HFF-Myc (cell line): ENCODE results near the gene CDH15.

Source experiments
- DNase-seq: peaks from one replicate; pipeline ENCODE4 v3.0.0-alpha.2; 2011; ENCODE audit warnings: low read depth; ENCODE audit errors: extremely low read depth
- H3K4me3 ChIP-seq: replicated peaks from 2 replicates; pipeline ENCODE4 v1.5.1; 2011; ENCODE audit warnings: low read depth, mild to moderate bottlenecking, control low read depth, low read length
- TF ChIP-seq, protein P1 (sequence below): IDR thresholded peaks from 2 replicates; pipeline ENCODE4 v1.5.1; 2012; ENCODE audit warnings: mild to moderate bottlenecking, low read depth, low read length, control low read depth; ENCODE audit errors: missing control alignments

CDH15 gene

DNA sequence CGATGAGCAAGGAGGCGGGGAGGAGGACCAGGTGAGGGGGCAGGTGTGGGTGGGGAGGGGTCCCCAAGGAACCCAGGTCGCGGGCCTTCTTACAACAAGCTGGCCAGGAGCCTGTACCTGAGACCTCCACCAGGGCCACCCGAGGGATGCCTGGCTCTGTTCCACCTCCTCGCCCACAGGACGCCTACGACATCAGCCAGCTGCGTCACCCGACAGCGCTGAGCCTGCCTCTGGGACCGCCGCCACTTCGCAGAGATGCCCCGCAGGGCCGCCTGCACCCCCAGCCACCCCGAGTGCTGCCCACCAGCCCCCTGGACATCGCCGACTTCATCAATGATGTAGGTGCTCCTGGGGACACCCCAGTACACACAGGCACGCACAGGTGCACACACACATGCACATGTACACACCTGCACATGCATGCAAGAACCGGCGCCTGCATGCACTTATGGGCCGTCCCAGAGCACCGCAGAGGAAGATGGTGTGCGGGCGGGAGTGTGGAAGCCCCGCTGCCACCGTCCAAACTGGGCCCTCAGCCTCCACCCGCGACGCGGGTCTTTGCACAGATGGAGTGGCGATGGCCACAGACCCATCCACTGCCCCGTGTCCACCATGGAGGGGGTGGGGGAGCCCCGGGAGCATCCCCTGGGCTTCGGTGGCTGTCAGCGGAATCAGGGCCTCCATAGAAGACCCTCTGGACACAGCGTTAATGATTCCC, 22.2 kb downstream of the CDH15 start:
- TF ChIP-seq, protein P1, sequence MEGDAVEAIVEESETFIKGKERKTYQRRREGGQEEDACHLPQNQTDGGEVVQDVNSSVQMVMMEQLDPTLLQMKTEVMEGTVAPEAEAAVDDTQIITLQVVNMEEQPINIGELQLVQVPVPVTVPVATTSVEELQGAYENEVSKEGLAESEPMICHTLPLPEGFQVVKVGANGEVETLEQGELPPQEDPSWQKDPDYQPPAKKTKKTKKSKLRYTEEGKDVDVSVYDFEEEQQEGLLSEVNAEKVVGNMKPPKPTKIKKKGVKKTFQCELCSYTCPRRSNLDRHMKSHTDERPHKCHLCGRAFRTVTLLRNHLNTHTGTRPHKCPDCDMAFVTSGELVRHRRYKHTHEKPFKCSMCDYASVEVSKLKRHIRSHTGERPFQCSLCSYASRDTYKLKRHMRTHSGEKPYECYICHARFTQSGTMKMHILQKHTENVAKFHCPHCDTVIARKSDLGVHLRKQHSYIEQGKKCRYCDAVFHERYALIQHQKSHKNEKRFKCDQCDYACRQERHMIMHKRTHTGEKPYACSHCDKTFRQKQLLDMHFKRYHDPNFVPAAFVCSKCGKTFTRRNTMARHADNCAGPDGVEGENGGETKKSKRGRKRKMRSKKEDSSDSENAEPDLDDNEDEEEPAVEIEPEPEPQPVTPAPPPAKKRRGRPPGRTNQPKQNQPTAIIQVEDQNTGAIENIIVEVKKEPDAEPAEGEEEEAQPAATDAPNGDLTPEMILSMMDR = no peak
- no peak for DNase-seq
- no peak overlapping the region for H3K4me3 ChIP-seq

DNA sequence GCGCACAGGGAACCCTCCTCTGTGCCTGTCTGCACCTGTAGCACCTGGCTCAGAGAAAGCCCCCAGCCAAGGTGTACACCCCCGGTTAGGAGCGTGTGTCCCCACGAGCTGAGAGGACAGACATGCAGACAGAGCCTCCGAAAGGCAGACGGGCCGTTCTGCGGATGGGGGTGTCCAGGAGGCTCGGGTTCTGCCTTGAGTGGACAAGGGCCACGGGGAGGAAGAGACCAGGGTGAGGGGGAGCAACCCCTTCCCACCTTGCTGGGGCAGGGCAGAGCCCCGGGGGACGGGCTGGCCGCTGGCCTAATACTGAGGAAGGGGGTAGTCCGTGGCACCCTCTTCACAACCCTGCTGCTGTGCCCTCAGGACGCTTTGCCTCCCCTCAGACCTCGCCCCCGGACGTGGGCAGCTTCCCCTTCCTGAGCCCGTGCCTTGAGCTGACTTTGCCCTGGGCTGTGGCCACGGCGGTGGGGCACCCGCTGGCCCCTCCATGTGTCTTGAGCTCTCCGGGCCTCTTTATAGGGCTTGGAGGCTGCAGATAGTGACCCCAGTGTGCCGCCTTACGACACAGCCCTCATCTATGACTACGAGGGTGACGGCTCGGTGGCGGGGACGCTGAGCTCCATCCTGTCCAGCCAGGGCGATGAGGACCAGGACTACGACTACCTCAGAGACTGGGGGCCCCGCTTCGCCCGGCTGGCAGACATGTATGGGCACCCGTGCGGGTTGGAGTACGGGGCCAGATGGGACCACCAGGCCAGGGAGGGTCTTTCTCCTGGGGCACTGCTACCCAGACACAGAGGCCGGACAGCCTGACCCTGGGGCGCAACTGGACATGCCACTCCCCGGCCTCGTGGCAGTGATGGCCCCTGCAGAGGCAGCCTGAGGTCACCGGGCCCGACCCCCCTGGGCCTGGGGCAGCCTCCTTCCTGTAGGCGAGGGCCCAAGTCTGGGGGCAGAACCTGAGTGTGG, 23.1 kb downstream of the CDH15 start:
- no peak overlapping the region for H3K4me3 ChIP-seq
- TF ChIP-seq, protein P1 = no peak
- DNase-seq = no peak

DNA sequence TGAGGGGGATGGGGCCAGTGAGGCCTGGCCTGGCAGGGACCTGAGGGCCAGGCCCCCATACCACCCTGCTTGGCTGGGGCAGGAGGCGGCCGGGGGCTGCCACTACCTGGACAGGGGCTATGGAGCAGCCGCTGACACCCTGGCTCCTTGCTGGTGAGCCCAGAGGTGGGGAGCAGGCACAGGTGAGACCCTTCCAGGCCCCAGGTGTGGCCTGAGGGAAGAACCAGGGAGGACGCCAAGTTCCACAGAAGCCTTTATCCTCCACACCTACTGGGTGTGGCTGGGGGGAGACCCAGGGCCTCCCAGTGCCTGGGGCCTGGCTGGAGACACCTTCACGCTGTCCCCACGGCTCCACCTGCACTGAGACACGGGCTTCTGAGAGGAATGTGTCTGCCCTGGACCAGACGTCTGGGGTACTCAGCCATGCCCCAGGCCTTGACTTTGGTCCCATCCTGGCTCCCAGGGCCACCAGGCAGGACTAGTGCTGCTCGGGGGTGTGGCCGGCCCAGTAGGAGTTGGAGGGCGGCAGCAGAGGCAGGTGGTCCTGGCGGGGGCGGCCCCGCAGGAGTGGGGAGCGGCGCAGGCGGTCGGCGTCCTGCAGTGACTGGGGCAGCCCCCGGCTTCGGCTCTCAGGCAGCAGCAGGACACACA, 24.1 kb downstream of the CDH15 start:
- no peak overlapping the region for H3K4me3 ChIP-seq
- DNase-seq = no peak
- TF ChIP-seq, protein P1 = no peak

DNA sequence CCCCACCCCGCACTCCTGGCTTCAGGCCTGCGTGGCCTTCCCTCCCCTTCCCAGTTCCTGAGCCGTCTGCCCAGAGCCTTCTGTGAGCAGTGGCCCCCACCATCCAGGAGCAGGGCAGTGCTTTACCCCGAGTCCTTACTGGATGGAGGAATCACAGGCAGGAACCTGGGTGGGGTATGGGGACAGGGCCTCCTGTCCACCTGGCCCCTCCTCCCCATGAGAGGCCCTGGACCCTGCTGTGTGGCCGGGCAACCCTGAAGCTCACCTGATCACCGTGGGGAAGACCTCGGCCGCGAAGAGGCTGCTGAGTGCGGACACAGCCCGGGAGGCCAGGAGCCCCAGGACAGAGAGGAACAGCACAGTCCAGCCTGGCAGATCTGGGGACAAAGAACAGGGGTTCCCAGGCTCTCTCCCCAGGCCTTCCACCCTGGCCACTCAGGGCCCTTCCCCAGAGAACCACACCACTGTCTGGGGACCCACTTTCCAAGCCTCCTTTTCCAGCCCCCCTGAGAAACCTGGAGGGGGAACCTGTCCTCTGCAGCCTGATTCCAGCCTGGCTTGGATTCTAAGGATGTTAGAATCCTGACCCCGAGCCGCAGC, 25.6 kb downstream of the CDH15 start:
- DNase-seq = no peak
- TF ChIP-seq, protein P1 = no peak

DNA sequence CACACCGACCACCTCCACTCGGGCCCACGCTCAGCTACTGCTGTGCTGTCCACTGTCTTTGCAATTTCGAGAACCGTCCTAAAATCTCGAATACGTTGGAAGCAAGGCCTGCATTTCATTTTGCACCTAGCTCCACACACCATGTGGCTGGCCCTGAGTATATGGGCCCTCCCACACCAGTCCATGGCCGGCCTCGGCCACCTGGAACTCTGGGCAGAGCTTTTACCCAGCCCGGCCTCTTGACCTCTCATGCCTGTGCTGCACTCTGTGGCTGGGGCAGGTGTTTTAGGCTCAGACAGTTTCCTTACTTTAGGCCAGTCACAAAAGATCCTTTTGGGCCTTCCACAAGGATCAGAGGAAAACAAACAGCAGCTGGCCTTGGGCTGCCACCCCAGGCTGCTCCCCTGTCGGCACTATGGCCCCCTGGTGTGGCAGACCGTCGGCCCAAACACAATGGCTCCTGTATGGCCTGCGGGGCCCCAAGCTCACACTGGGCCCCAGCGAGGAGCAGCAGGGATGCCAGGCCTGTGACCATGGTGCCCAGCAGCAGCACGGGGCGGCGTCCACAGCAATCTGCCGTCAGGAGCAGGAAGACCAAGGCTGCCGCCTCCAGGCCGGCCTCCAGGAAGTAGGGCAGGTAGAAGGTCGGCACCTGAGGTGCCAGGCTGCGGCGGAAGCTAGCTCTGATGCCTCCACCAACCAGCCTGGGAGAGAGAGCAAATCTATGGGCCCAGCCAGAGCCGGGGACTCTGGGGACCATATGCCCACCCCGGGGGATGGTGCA, 26.3 kb downstream of the CDH15 start:
- TF ChIP-seq, protein P1 = no peak
- no peak for DNase-seq
- no peak overlapping the region for H3K4me3 ChIP-seq

More for the DNA sequence above, 25.6 kb downstream of the CDH15 start:
- H3K4me3 ChIP-seq = no peak overlapping the region
